H7 (cell line): ENCODE data around the gene ZFR. TPM values are rescaled to one million over a fixed set of nuclear protein-coding genes. Genes with fewer than 3 reads are reported as not detected.
"Not testable (repeated sequence)": the region's sequence is repeated elsewhere in the genome, so short reads cannot be mapped to it uniquely, and the experiment has no call there.

Experiments
- DNase-seq: peaks from one replicate; pipeline ENCODE4 v3.0.0; 2012
- H3K27me3 ChIP-seq: 2 replicates; pipeline ENCODE4 v1.6.0; 2011; ENCODE audit warnings: mild to moderate bottlenecking, low read length; ENCODE audit not compliant: control insufficient read depth, insufficient read depth
- H3K36me3 ChIP-seq: replicated peaks from 2 replicates; pipeline ENCODE4 v1.5.1; 2011; ENCODE audit warnings: low read length; ENCODE audit not compliant: control insufficient read depth, insufficient read depth
- H3K4me3 ChIP-seq: 2 replicates; pipeline ENCODE4 v1.5.1; 2011; ENCODE audit warnings: low read depth, mild to moderate bottlenecking, control low read depth, low read length, moderate library complexity; ENCODE audit not compliant: insufficient read depth
- total RNA-seq: library from RNA; depleted of rRNA; stranded (reverse); fragments of >200 nt; shearing (Covaris generic); gene quantifications from 2 replicates; pipeline ENCODE4 v1.2.3, GENCODE V29; 2014

ZFR gene
- total RNA-seq, 1 experiment from 2014 or later = 66.2 TPM

DNA sequence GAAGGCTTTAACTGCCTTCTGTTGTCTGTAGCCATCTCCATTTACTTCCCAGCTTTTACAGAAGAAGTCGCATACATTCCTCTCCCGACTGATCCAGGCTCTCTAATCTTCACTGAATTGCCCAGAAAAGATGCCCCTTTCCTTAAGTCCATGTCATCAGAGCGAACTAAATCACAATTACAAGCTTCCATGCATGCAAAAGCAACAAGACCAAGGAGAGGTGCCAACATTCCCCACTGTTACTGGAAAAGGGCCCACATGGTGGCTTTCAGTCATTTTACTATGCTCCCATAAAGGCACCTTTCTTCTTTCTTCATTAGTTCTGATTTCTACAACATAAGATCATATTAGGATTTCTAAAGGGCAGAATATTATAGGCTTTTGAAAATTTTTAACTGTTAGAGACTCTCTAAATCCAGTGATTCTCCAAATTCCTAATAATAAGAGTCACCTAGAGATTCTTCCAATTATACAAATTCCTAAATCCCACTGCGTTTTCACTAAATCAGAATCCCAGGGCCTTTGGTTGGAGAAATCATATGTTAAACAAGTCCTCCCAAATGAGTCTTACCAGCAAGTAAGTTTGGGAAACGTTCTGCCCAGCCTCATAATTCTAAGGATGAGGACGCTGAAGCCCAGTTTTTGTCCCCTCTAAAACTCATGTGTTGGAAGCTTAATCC is 17.0 kb upstream of the ZFR start:
- H3K27me3 ChIP-seq = no peaks in the 10 kb centered on the region
- no peak overlapping the region for H3K4me3 ChIP-seq
- no peak for DNase-seq
- no peaks in the 10 kb centered on the region for H3K36me3 ChIP-seq

DNA sequence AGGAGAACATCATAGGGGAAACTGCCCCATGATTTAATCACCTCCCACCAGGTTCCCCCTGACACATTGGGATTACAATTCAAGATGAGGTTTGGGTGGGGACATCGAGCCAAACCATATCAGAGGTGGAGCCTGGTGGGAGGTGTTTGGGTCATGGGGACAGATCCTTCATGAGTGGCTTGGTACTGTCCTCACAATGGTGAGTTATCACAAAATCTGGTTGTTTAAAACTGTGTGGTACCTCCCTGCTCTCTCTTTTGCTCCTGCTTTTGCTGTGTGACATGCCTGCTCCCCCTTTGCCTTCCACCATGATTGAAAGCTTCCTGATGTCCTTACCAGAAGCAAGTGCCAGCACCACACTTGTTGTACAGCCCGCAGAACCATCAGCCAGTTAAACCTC is 16.2 kb upstream of the ZFR start:
- no peak overlapping the region for H3K4me3 ChIP-seq
- no peak for DNase-seq
- H3K27me3 ChIP-seq = no peaks in the 10 kb centered on the region
- H3K36me3 ChIP-seq = no peaks in the 10 kb centered on the region

DNA sequence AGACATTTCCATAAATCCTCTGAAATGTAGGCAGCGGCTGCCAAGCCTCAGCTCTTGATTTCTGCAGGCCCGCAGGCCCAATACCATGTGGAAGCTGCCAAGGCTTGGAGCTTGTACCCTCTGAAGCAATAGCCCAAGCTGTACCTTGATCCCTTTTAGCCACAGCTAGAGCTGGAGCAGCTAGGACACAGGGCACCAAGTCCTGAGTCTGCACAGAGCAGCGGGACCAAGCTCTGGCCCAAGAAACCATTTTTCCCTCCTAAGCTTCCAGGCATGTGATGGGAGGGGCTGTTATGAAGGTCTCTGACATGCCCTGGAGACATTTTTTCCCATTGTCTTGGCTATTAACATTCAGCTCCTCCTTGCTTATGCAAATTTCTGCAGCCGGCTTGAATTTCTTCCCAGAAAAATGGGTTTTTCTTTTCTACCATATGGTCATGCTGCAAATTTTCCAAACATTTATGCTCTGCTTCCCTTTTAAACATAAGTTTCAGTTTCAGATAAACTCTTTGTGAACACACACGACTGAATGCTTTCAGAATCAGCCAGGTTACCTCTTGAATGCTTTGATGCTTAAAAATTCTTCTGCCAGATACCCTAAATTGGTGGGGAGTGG is 14.4 kb upstream of the ZFR start:
- H3K36me3 ChIP-seq = no peaks in the 10 kb centered on the region
- no peak overlapping the region for H3K4me3 ChIP-seq
- H3K27me3 ChIP-seq = no peaks in the 10 kb centered on the region
- no peak for DNase-seq

DNA sequence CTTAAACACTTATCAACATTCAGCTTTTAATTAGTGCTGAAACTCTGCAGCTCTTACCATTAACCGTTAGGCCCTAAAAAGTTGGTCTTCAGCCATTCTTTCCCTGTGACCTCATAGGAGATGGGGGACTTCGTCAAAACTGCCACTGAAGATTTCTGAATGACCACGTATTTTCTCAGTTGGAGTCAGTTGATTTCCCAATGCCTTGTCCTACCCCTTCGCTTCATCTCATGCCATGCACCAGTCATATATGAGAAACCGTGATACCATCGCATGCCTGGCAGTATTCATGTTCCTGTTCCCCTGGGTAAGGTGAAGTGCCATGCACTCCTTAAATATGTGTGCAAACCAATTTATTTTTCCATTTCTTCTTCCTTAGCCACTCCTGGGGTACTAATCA is 10.8 kb upstream of the ZFR start:
- H3K27me3 ChIP-seq = no peaks in the 10 kb centered on the region
- H3K4me3 ChIP-seq = no peak overlapping the region
- no peaks in the 10 kb centered on the region for H3K36me3 ChIP-seq
- no peak for DNase-seq

DNA sequence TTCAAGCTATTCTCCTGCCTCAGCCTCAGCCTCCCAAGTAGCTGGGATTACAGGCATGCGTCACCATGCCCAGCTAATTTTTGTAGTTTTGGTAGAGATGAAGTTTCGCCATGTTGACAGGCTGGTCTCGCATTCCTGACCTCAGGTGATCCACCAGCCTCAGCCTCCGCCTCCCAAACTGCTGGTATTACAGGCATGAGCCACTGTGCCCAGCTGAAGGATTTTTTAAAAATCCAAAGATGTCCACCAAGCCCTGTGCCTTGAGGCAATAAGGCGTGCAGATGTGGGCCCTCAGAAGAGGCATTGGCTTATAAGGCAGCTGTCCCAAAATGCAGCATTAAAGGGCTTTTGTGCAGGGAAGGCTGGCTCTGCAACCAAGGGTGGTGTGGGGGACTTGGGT is 10.3 kb upstream of the ZFR start:
- Histone ChIP-seq H3K27me3 (no peaks in the 10 kb centered on the region), H3K36me3 (no peaks in the 10 kb centered on the region), H3K4me3 (no peak overlapping the region)
- no peak for DNase-seq

DNA sequence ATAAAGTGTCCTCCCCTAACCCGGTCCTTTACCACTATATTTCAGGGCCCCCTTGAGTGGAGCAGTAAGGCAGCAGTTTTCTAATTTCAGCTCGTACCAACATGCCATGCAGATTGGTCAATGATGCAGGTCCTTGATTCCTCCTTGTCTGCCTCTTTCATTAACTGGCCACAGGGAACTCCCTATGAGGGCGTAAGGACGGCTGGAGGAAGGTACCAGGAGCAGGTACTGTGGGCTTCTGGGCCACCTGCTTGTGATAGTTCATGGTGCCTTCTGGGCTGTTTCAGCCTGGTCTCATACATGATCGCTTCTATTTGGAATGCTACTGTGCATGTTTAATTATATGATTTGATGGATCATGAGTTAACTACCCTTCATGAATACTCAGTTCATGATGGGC is 9.4 kb upstream of the ZFR start:
- DNase-seq = no peak

DNA sequence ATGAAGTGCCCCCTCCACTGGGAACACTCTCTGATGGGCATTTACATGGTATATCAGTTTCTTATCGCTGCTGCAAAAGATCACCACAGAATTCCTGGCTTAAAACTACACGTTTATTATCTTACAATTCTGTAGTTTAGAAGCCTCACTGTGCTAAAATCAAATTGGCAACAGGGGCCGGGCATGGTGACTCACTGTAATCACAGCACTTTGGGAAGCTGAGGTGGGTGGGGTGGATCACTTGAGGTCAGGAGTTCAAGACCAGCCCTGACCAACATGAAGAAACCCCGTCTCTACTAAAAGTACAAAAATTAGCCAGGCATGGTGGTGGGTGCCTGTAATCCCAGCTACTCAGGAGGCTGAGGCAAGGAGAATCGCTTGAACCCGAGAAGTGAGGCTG is 7.8 kb upstream of the ZFR start:
- H3K4me3 ChIP-seq, DNase-seq, H3K36me3 ChIP-seq, H3K27me3 ChIP-seq: not testable (repeated sequence)

More for the DNA sequence above, 9.4 kb upstream of the ZFR start:
- H3K27me3 ChIP-seq = no peaks in the 10 kb centered on the region
- H3K36me3 ChIP-seq = no peaks in the 10 kb centered on the region
- no peak overlapping the region for H3K4me3 ChIP-seq

DNA sequence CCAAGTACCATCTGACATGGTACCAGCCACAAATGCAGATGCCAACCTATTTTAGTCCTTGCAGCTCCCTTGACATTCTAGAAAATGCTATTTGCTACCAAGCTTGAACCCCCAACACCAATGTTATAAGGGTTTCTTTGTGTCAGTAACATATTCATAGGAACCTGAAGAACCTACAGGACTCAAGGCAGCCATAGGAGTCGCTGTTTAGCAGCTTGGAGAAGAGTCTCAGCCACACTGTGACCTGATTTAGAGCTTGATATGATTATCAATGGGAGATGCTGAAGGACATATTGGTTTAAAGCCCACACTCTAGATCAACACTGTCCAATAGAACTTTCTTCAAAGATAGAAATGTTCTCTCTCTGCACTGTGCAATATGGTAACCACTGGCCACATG is 6.4 kb upstream of the ZFR start:
- peak; percentile 51 for DNase-seq
- Histone ChIP-seq H3K36me3 (no peaks in the 10 kb centered on the region), H3K4me3 (no peak overlapping the region), H3K27me3 (peaks cover 2% of the 10 kb centered on the region; the same call in 1 of the 2 replicates)

DNA sequence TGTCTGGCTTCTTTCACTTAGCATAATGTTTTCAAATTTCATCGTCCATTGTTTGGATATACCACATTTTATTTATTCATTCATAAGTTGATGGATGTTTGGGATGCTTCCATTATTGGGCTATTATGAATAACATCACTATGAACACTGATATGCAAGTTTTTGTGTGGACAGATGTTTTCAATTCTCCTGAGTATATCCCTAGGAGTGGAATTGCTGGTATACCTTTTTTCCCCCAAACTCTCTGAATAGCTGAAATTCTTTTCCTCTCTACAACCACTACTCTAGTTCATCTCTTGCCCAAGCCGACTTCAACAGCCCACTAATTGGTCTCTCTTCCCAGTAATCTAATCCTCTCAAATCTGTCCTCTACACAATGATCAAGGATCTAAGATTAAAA is 4.7 kb upstream of the ZFR start:
- DNase-seq = no peak
- Histone ChIP-seq H3K4me3 (no peak overlapping the region), H3K27me3 (peaks cover 9% of the 10 kb centered on the region), H3K36me3 (no peaks in the 10 kb centered on the region)

DNA sequence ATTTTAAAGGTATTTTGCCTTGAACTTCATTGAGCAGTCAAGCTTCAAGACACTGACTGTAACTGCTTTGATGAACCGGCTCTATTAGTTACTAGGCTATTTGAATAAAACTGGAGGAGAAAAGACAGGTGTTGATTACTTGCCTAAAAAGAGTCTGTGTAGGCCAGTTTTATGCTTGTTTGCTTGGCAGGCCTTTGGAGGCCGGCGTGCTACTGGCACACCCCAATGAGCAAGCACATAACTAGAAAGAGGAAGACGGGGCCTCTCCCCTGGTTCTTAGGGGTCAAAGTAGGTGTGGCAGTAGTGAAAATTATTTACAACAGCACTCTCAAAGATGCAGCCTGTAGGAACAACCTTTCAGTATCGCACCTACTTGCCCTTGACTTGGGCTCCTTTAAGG is 2.1 kb upstream of the ZFR start:
- Histone ChIP-seq H3K4me3 (no peak overlapping the region), H3K27me3 (peaks cover 9% of the 10 kb centered on the region), H3K36me3 (no peaks in the 10 kb centered on the region; the same call in 1 of the 2 replicates)
- no peak for DNase-seq

DNA sequence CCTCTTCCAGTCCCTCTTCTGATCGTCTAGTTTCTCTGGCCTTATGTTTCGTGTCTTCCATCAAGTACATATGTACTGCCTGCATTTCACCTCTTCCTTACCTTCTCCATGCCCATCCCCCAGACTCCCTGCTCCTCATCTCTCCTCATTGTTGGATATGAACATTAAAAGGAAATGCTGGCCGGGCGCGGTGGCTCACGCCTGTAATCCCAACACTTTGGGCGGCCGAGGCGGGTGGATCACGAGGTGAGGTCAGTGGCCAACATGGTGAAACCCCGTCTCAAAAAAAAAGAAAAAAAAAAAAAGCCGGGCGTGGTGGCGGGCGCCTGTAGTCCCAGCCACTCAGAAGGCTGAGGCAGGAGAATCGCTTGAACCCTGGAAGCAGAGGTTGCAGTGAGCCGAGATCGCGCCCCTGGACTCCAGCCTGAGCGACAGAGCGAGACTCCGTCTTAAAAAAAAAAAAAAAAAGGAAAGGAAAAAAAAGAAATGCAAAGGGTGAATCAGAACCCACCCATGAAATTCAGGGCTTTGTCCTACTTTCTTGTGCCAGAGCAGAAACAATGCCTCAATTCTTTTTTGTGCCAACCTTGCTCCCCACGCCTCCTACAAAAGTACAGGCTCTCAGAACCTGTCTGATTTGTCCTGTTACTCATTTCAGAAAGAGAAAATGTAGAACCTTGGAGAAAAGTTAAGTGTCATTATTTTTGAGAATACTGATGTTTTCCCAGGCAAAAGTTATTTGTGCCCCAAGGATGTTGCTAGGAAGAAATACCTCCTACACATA is 1.5 kb upstream of the ZFR start:
- Histone ChIP-seq H3K4me3 (peak overlapping the region; percentile 94), H3K27me3 (peaks cover 9% of the 10 kb centered on the region), H3K36me3 (no peaks in the 10 kb centered on the region; the same call in 1 of the 2 replicates)
- DNase-seq = no peak

DNA sequence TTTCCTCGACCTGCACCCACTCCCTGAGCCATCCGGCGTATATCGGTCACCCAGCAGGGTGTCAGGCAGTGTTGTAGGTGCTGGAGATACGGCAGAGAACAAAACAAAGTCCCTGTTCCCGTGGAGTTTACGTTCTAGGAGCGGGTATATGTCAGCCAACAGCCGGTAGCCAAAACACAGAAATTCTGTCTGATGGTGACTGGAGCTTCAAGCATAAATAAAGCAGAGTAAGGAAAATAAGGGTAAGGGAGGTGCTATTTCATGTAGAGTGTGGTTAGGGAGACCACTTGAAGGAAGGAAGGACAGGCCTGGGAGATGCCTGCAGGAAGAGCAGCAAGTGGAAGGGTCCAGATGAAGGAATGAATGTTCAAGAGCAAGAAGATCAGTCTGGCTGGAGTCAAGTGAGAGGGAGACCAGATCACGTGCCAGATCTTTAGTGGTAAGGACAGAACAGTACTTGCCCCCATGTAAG is 783 bp upstream of the ZFR start:
- Histone ChIP-seq H3K27me3 (peaks cover 9% of the 10 kb centered on the region), H3K36me3 (no peaks in the 10 kb centered on the region; the same call in 1 of the 2 replicates), H3K4me3 (peak overlapping the region; percentile 94)
- DNase-seq = peak; percentile 28

DNA sequence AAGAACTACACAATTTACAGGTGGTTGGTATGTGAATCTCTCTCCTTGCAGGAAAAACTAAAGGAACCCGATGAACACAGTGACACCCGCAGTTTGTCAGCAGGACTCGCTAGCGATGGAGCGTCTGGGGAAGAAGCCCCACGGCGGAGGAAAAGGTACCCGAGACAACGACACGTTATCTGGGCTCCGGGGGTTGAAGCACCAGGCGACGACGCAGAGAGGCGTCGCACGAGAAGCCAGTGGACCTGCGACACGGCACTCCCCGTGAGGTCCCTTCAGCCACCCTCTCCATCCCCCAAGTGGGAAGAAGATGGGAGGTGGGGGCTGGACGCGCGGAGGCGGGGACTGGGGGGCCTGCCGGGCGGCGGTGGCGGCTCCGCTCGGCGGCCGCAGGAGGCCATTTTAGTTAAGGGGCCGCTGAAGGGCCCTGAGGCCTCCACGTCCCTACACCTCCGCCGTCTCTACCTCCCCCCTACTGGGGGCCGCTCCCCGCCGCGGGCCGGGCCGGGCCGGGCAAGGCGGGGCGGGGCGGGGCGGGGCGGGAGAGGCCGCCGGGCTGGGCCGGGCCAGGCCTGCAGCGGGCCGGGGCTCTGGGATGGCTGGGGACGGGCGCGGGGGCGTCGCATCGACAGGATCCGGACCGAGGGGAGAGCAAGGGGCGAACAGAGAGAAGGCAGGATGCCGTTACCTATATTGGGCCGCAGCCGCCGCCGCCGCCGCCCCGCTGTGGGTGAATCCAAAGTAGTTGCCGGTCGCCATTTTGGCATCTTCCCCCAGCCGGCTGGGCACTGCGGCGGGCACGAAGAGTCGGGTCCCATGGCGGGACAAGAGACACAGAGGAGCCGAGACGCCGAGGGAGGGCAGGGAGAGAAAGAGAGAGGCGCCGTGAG is 754 bp downstream of the ZFR start:
- peak; percentile 90 for DNase-seq
- Histone ChIP-seq H3K27me3 (peaks cover 9% of the 10 kb centered on the region), H3K4me3 (peak overlapping the region; percentile 94), H3K36me3 (no peaks in the 10 kb centered on the region; the same call in 1 of the 2 replicates)

DNA sequence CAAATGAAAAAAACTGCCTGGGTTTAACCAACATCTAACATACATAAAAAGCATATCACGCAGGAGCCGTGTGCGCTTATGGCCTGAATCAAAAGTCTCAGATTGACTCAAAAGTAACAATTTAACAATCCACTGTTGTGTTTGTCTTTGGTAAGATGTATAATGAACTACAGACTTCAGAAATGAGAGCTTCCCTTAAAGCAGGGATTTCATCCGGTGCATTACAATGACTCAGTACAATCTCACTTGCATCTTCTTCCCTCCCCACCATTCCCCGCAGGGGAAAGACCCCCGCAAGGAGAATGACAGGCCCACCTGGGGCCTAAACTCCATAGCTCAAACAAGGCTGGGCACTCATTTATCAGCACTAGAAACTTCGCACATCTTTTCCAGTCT is 1.4 kb downstream of the ZFR start:
- DNase-seq = peak; percentile 56
- Histone ChIP-seq H3K36me3 (no peaks in the 10 kb centered on the region; the same call in 1 of the 2 replicates), H3K4me3 (peak overlapping the region; percentile 94), H3K27me3 (peaks cover 9% of the 10 kb centered on the region)
